KMS-11 (cell line): Measurements from ENCODE around the gene TBC1D32.

Experiments
- H2AFZ ChIP-seq: fragments of 200-600 bp; sonication (generic); 2 replicates; pipeline ENCODE4 v1.6.1; 2016; ENCODE audit warnings: antibody characterized with exemption, mixed run types, low read depth
- H3K27ac ChIP-seq: fragments of 200-600 bp; sonication (generic); 2 replicates; pipeline ENCODE4 v1.6.1; 2016; ENCODE audit warnings: mild to moderate bottlenecking, mixed run types
- H3K27me3 ChIP-seq: fragments of 200-600 bp; sonication (generic); 2 replicates; pipeline ENCODE4 v1.6.1; 2017; ENCODE audit warnings: mild to moderate bottlenecking, low read depth, mixed run types, moderate library complexity; ENCODE audit not compliant: insufficient read depth
- H3K36me3 ChIP-seq: fragments of 200-600 bp; sonication (generic); 2 replicates; pipeline ENCODE4 v1.6.1; 2017; ENCODE audit warnings: mild to moderate bottlenecking, mixed run types; ENCODE audit not compliant: insufficient read depth
- H3K4me1 ChIP-seq: fragments of 200-600 bp; sonication (generic); 2 replicates; pipeline ENCODE4 v1.6.1; 2016; ENCODE audit warnings: mild to moderate bottlenecking, low read depth, mixed run types; ENCODE audit not compliant: poor library complexity, severe bottlenecking
- H3K4me2 ChIP-seq: fragments of 200-600 bp; sonication (generic); 2 replicates; pipeline ENCODE4 v1.7.0; 2016; ENCODE audit warnings: mild to moderate bottlenecking, mixed run types
- H3K4me3 ChIP-seq: fragments of 200-600 bp; sonication (generic); IDR thresholded peaks from 2 replicates; pipeline ENCODE4 v1.6.1; 2017; ENCODE audit warnings: low read depth, low read length, mixed read lengths; ENCODE audit not compliant: insufficient read depth
- H3K79me2 ChIP-seq: fragments of 200-600 bp; sonication (generic); 2 replicates; pipeline ENCODE4 v1.6.1; 2016; ENCODE audit warnings: low read depth, mixed run types; ENCODE audit not compliant: insufficient read depth
- H3K9ac ChIP-seq: fragments of 200-600 bp; sonication (generic); 2 replicates; pipeline ENCODE4 v1.6.1; 2016; ENCODE audit warnings: mild to moderate bottlenecking, mixed run types
- H4K20me1 ChIP-seq: fragments of 200-600 bp; sonication (generic); 2 replicates; pipeline ENCODE4 v1.6.1; 2016; ENCODE audit warnings: mild to moderate bottlenecking, mixed run types; ENCODE audit not compliant: insufficient read depth
- TF ChIP-seq, protein P1 (sequence below): fragments of 200-600 bp; sonication (generic); conservative IDR thresholded peaks from 2 replicates; pipeline ENCODE4 v1.6.1; 2017; ENCODE audit warnings: low read depth, mild to moderate bottlenecking, antibody characterized with exemption, low read length, moderate library complexity, mixed read lengths

Gene TBC1D32

DNA sequence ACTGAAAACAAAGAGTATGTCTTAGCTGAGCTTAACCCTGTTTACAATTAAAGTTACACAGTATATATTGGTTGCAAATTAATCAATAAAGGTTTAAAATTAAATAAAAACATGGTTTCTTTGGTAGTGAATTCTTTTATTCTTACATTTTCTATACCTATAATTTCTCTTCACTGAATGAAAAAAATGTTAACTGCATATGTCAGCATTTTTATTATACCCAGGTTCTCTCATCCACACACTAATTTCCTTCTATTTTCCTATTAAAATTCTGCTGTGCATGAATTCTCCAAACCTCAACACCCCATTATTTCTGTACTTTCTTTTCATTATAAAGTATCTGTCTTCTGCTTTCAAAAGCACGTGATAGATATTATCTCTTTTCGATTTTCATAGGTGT, 91.9 kb downstream of the TBC1D32 start:
- no peaks in the 10 kb centered on the region for H3K27me3 ChIP-seq
- H3K4me2 ChIP-seq: no peak overlapping the region
- H3K9ac ChIP-seq: no peak overlapping the region
- no peaks in the 10 kb centered on the region for H4K20me1 ChIP-seq
- H3K4me3 ChIP-seq: no peak overlapping the region
- H3K27ac ChIP-seq: no peak overlapping the region
- TF ChIP-seq, protein P1, sequence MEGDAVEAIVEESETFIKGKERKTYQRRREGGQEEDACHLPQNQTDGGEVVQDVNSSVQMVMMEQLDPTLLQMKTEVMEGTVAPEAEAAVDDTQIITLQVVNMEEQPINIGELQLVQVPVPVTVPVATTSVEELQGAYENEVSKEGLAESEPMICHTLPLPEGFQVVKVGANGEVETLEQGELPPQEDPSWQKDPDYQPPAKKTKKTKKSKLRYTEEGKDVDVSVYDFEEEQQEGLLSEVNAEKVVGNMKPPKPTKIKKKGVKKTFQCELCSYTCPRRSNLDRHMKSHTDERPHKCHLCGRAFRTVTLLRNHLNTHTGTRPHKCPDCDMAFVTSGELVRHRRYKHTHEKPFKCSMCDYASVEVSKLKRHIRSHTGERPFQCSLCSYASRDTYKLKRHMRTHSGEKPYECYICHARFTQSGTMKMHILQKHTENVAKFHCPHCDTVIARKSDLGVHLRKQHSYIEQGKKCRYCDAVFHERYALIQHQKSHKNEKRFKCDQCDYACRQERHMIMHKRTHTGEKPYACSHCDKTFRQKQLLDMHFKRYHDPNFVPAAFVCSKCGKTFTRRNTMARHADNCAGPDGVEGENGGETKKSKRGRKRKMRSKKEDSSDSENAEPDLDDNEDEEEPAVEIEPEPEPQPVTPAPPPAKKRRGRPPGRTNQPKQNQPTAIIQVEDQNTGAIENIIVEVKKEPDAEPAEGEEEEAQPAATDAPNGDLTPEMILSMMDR: no peak
- H2AFZ ChIP-seq: no peak overlapping the region
- H3K4me1 ChIP-seq: no peaks in the 10 kb centered on the region
- H3K79me2 ChIP-seq: no peaks in the 10 kb centered on the region
- H3K36me3 ChIP-seq: no peaks in the 10 kb centered on the region

DNA sequence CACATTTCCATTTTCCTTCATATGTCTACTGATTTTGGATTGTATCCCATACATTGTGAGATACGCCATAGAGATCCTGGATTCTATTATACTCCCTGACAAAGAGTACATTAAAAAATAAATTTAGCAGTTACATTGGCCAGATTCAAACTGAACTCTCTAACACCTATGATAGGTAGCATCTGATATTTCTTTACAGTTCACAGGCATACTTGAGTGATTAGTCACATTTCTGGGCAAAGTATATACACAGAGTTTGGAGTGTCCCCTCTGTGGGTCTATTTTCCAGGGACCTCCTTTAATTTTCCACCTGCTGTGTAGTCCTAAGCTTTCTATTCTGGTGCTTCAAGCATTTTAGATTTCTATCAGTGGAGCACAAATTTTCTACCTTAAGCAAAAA, 96.4 kb downstream of the TBC1D32 start:
- Histone ChIP-seq H3K4me1 (no peaks in the 10 kb centered on the region), H3K9ac (no peak overlapping the region), H3K27me3 (no peaks in the 10 kb centered on the region), H2AFZ (no peak overlapping the region), H3K36me3 (no peaks in the 10 kb centered on the region), H3K79me2 (no peaks in the 10 kb centered on the region), H3K4me2 (no peak overlapping the region), H4K20me1 (no peaks in the 10 kb centered on the region), H3K4me3 (no peak overlapping the region), H3K27ac (no peak overlapping the region)
- TF ChIP-seq, protein P1: no peak

DNA sequence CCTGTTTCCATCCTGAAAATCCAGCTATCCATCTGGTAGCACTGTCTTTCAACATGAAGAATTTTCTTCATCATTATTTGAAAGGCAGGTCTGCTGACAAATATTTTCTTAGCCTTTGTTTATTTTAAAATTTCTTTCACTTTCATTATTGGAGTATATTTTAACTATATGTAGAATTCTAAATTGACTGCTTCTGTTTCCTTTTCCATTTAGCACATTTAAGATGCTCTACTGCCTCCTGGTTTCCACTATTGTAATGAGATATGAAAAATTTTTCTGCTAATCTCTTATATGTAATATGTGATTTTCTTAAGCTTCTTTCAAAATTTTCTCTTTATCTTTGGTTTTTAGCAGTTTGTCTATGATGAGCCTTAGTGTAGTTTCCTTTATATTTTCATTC, 97.3 kb downstream of the TBC1D32 start:
- Histone ChIP-seq H2AFZ (no peak overlapping the region), H3K4me2 (no peak overlapping the region), H3K9ac (no peak overlapping the region), H4K20me1 (no peaks in the 10 kb centered on the region), H3K4me1 (no peaks in the 10 kb centered on the region), H3K4me3 (no peak overlapping the region), H3K27me3 (no peaks in the 10 kb centered on the region), H3K36me3 (no peaks in the 10 kb centered on the region), H3K79me2 (no peaks in the 10 kb centered on the region), H3K27ac (no peak overlapping the region)
- TF ChIP-seq, protein P1: no peak

DNA sequence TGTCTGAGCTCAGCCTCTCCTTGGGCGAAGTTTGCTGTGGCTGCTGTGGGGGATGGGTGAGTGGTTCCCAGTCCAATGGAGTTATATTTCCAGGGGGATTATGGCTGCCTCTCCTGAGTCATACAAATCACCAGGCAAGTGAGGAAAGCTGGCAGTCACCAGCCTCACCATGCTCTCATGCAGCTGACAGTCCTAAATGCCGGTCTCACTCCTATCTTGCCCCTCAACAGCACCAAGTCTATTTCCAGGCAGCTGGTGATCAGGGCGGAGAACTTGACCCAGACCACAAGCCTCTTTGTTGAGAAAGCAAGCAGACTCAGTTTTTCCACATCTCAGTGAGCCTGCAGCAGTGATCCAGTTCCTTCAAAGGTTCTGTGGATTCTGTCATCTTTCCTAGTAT, 98.9 kb downstream of the TBC1D32 start:
- H3K27ac ChIP-seq: no peak overlapping the region
- H3K4me3 ChIP-seq: no peak overlapping the region
- H3K9ac ChIP-seq: no peak overlapping the region
- H2AFZ ChIP-seq: no peak overlapping the region
- TF ChIP-seq, protein P1: no peak
- H3K4me2 ChIP-seq: no peak overlapping the region
- no peaks in the 10 kb centered on the region for H4K20me1 ChIP-seq
- no peaks in the 10 kb centered on the region for H3K27me3 ChIP-seq
- H3K4me1 ChIP-seq: no peaks in the 10 kb centered on the region
- no peaks in the 10 kb centered on the region for H3K36me3 ChIP-seq
- H3K79me2 ChIP-seq: no peaks in the 10 kb centered on the region
